ENCODE data around the gene CHP2.

GRCh38 chr16:23710504-23710903, 44.3 kb upstream of the CHP2 start:
- TF ChIP-seq, protein P1, sequence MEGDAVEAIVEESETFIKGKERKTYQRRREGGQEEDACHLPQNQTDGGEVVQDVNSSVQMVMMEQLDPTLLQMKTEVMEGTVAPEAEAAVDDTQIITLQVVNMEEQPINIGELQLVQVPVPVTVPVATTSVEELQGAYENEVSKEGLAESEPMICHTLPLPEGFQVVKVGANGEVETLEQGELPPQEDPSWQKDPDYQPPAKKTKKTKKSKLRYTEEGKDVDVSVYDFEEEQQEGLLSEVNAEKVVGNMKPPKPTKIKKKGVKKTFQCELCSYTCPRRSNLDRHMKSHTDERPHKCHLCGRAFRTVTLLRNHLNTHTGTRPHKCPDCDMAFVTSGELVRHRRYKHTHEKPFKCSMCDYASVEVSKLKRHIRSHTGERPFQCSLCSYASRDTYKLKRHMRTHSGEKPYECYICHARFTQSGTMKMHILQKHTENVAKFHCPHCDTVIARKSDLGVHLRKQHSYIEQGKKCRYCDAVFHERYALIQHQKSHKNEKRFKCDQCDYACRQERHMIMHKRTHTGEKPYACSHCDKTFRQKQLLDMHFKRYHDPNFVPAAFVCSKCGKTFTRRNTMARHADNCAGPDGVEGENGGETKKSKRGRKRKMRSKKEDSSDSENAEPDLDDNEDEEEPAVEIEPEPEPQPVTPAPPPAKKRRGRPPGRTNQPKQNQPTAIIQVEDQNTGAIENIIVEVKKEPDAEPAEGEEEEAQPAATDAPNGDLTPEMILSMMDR (IDR thresholded peaks at IDR 0.05): no peak
- no peak for TF ChIP-seq POLR2A (IDR thresholded peaks at IDR 0.05)

All from testis (tissue), 2 donors.